Neural cell (in vitro differentiated cells): ENCODE data around the gene IRF2BP2. TPM values are rescaled to one million over a fixed set of nuclear protein-coding genes. Genes with fewer than 3 reads are reported as not detected.

Source experiments
- H2AFZ ChIP-seq: fragments of 200-600, 300-800 bp; sonication (generic), shearing (Covaris generic); 2 replicates; pipeline ENCODE4 v1.6.0; 2014; ENCODE audit warnings: low read depth, mild to moderate bottlenecking, antibody characterized with exemption, low read length, moderate library complexity
- H3F3A ChIP-seq: fragments of 200-600 bp; shearing (Covaris generic); 2 replicates; pipeline ENCODE4 v1.6.1; 2016; ENCODE audit warnings: mild to moderate bottlenecking, moderate library complexity, mixed read lengths, antibody characterized with exemption, low read length; ENCODE audit not compliant: insufficient read depth, poor library complexity, severe bottlenecking
- H3K27ac ChIP-seq: fragments of 200-600, 300-800 bp; sonication (generic), shearing (Covaris generic); 2 replicates; pipeline ENCODE4 v1.5.1; 2014; ENCODE audit warnings: mild to moderate bottlenecking, low read length, moderate library complexity
- H3K27me3 ChIP-seq: fragments of 300-800, 200-600 bp; sonication (generic), shearing (Covaris generic); 2 replicates; pipeline ENCODE4 v1.6.0; 2014; ENCODE audit warnings: mild to moderate bottlenecking, low read depth, low read length, moderate library complexity; ENCODE audit not compliant: insufficient read depth
- H3K36me3 ChIP-seq: fragments of 300-800, 200-600 bp; sonication (generic), shearing (Covaris generic); 2 replicates; pipeline ENCODE4 v1.5.1; 2014; ENCODE audit warnings: mild to moderate bottlenecking, antibody characterized with exemption, low read length, moderate library complexity; ENCODE audit not compliant: insufficient read depth
- H3K4me2 ChIP-seq: fragments of 300-800, 200-600 bp; sonication (generic), shearing (Covaris generic); 2 replicates; pipeline ENCODE4 v1.6.0; 2014; ENCODE audit warnings: mild to moderate bottlenecking, low read length
- H3K4me3 ChIP-seq: fragments of 300-800, 200-600 bp; sonication (generic), shearing (Covaris generic); 2 replicates; pipeline ENCODE4 v1.5.1; 2014; ENCODE audit warnings: mild to moderate bottlenecking, low read length, moderate library complexity
- H3K79me2 ChIP-seq: fragments of 200-600 bp; shearing (Covaris generic); replicated peaks from 2 replicates; pipeline ENCODE4 v1.6.0; 2014; ENCODE audit warnings: mild to moderate bottlenecking, low read length, moderate library complexity; ENCODE audit not compliant: insufficient read depth
- H3K9ac ChIP-seq: fragments of 300-800, 200-600 bp; sonication (generic), shearing (Covaris generic); 2 replicates; pipeline ENCODE4 v1.6.1; 2016; ENCODE audit warnings: mild to moderate bottlenecking, low read length, mixed read lengths
- H3K9me2 ChIP-seq: fragments of 200-600 bp; shearing (Covaris generic); 2 replicates; pipeline ENCODE4 v1.6.1; 2016; ENCODE audit warnings: mild to moderate bottlenecking, low read length, mixed read lengths; ENCODE audit not compliant: insufficient read depth
- H3K9me3 ChIP-seq: fragments of 200-600, 300-800 bp; sonication (generic), shearing (Covaris generic); 2 replicates; pipeline ENCODE4 v1.6.1; 2016; ENCODE audit warnings: mild to moderate bottlenecking, mixed run types, low read length, moderate library complexity, mixed read lengths
- H4K20me1 ChIP-seq: fragments of 200-600 bp; shearing (Covaris generic); 2 replicates; pipeline ENCODE4 v1.6.1; 2016; ENCODE audit warnings: mild to moderate bottlenecking, mixed run types; ENCODE audit not compliant: insufficient read depth
- EP300 ChIP-seq: fragments of 450-650 bp; conservative IDR thresholded peaks from 2 replicates; pipeline ENCODE4 v1.6.1; 2014; ENCODE audit warnings: antibody characterized with exemption, mild to moderate bottlenecking, moderate library complexity; ENCODE audit not compliant: poor library complexity, severe bottlenecking
- EZH2 ChIP-seq: fragments of 200-600, 300-800 bp; shearing (Covaris generic), sonication (generic); IDR thresholded peaks from 2 replicates; pipeline ENCODE4 v1.6.1; 2014; ENCODE audit warnings: antibody characterized with exemption, low read length, borderline replicate concordance, mild to moderate bottlenecking; ENCODE audit not compliant: insufficient read depth, poor library complexity, severe bottlenecking
- MXI1 ChIP-seq: fragments of 450-650 bp; conservative IDR thresholded peaks from 2 replicates; pipeline ENCODE4 v1.6.1; 2014; ENCODE audit warnings: antibody characterized with exemption, mild to moderate bottlenecking; ENCODE audit not compliant: poor library complexity, severe bottlenecking
- POLR2AphosphoS5 ChIP-seq: IDR thresholded peaks from 2 replicates; pipeline ENCODE4 v1.6.1; 2012
- RAD21 ChIP-seq: fragments of 450-650 bp; conservative IDR thresholded peaks from 2 replicates; pipeline ENCODE4 v1.6.1; 2014; ENCODE audit warnings: antibody characterized with exemption, mild to moderate bottlenecking, moderate library complexity
- SMC3 ChIP-seq: fragments of 450-650 bp; conservative IDR thresholded peaks from 2 replicates; pipeline ENCODE4 v1.6.1; 2014; ENCODE audit warnings: antibody characterized with exemption, mild to moderate bottlenecking, moderate library complexity; ENCODE audit not compliant: poor library complexity
- TAF1 ChIP-seq: IDR thresholded peaks from 2 replicates; pipeline ENCODE4 v1.6.1; 2012; ENCODE audit warnings: low read depth
- polyA plus RNA-seq: library from polyadenylated mRNA; depleted of rRNA; stranded (reverse); fragments of >200 nt; gene quantifications from 2 replicates; pipeline ENCODE4 v1.2.3, GENCODE V29; 2014
- TF ChIP-seq, protein P1 (sequence below): fragments of 450-650 bp; IDR thresholded peaks from 2 replicates; pipeline ENCODE4 v1.5.1; 2014; ENCODE audit warnings: antibody characterized with exemption, mild to moderate bottlenecking, moderate library complexity; ENCODE audit not compliant: poor library complexity, severe bottlenecking
- TF ChIP-seq, protein P2 (sequence below): IDR thresholded peaks from 2 replicates; pipeline ENCODE4 v1.6.1; 2012; ENCODE audit warnings: borderline replicate concordance

Gene IRF2BP2
- polyA plus RNA-seq, 1 donor from 2014 or later: 56.9 TPM

DNA sequence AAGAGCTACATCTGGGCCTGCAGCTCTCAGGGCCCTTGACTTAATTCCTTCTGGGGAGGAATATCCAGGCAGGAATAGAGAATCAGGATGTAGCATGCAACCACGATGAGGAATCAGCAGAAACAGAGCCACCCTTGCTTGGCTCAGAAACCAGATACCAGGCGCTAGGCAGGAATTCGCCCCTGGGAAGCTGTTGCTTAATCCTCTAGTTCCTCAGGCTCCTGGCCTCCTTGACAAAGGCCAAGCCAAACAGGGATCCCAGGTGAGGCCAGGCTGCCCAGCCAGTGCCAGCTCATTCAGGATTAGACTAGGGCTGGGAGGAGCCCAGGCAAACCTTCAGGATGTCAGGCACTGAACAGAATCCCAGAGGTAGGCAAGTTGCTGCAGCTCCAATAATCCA lies 48.2 kb upstream of the IRF2BP2 start (continued):
- TF ChIP-seq POLR2AphosphoS5: no peak
- no peak for TF ChIP-seq EP300
- no peak for TF ChIP-seq SMC3

DNA sequence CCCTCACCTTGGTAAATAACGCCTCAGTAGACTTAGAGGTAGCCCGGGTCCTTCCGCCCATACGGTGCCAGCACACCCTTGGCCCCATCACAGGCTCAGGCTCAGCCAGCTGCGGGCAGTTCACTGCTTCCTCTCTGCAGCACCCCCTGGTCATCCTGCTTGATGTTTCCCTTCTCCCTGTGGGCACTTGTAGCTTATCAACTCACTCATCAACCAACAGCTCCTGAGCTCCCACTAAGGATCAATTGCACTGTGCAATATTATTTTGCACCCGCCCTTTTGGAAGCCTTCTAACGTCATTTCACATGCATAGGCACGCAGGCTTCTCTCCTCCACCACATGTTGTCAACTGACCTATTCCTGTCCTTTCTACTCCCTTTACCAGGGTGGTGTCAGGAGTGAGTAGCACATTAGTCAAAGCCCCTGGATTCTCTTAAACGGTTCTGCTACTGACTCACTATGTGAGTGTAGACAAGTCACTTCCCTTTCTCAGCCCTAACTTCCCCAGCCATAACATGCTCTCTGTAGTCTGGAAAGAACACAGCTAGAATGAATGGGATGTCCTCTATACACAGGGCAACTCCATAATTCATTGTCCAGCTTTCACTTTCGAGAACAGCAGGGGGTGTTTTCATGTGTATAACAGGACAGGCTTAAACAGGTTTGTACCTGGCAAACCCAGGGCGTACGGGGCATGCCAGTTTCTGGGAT lies 47.1 kb upstream of the IRF2BP2 start:
- H2AFZ ChIP-seq: no peak overlapping the region
- no peaks in the 10 kb centered on the region for H3K9me3 ChIP-seq
- no peak overlapping the region for H3K9ac ChIP-seq
- no peak for TF ChIP-seq EZH2
- TF ChIP-seq SMC3: no peak
- TF ChIP-seq, protein P1, sequence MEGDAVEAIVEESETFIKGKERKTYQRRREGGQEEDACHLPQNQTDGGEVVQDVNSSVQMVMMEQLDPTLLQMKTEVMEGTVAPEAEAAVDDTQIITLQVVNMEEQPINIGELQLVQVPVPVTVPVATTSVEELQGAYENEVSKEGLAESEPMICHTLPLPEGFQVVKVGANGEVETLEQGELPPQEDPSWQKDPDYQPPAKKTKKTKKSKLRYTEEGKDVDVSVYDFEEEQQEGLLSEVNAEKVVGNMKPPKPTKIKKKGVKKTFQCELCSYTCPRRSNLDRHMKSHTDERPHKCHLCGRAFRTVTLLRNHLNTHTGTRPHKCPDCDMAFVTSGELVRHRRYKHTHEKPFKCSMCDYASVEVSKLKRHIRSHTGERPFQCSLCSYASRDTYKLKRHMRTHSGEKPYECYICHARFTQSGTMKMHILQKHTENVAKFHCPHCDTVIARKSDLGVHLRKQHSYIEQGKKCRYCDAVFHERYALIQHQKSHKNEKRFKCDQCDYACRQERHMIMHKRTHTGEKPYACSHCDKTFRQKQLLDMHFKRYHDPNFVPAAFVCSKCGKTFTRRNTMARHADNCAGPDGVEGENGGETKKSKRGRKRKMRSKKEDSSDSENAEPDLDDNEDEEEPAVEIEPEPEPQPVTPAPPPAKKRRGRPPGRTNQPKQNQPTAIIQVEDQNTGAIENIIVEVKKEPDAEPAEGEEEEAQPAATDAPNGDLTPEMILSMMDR: no peak
- no peak for TF ChIP-seq MXI1
- no peak for TF ChIP-seq EP300
- no peak for TF ChIP-seq TAF1
- no peak for TF ChIP-seq POLR2AphosphoS5
- TF ChIP-seq, protein P2, sequence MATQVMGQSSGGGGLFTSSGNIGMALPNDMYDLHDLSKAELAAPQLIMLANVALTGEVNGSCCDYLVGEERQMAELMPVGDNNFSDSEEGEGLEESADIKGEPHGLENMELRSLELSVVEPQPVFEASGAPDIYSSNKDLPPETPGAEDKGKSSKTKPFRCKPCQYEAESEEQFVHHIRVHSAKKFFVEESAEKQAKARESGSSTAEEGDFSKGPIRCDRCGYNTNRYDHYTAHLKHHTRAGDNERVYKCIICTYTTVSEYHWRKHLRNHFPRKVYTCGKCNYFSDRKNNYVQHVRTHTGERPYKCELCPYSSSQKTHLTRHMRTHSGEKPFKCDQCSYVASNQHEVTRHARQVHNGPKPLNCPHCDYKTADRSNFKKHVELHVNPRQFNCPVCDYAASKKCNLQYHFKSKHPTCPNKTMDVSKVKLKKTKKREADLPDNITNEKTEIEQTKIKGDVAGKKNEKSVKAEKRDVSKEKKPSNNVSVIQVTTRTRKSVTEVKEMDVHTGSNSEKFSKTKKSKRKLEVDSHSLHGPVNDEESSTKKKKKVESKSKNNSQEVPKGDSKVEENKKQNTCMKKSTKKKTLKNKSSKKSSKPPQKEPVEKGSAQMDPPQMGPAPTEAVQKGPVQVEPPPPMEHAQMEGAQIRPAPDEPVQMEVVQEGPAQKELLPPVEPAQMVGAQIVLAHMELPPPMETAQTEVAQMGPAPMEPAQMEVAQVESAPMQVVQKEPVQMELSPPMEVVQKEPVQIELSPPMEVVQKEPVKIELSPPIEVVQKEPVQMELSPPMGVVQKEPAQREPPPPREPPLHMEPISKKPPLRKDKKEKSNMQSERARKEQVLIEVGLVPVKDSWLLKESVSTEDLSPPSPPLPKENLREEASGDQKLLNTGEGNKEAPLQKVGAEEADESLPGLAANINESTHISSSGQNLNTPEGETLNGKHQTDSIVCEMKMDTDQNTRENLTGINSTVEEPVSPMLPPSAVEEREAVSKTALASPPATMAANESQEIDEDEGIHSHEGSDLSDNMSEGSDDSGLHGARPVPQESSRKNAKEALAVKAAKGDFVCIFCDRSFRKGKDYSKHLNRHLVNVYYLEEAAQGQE: no peak
- TF ChIP-seq RAD21: no peak
- H3F3A ChIP-seq: no peaks in the 10 kb centered on the region
- no peaks in the 10 kb centered on the region for H3K79me2 ChIP-seq
- H3K9me2 ChIP-seq: no peaks in the 10 kb centered on the region
- no peak overlapping the region for H3K4me3 ChIP-seq
- H3K27ac ChIP-seq: no peak overlapping the region
- no peaks in the 10 kb centered on the region for H4K20me1 ChIP-seq
- no peak overlapping the region for H3K4me2 ChIP-seq
- H3K36me3 ChIP-seq: no peaks in the 10 kb centered on the region
- no peaks in the 10 kb centered on the region for H3K27me3 ChIP-seq

DNA sequence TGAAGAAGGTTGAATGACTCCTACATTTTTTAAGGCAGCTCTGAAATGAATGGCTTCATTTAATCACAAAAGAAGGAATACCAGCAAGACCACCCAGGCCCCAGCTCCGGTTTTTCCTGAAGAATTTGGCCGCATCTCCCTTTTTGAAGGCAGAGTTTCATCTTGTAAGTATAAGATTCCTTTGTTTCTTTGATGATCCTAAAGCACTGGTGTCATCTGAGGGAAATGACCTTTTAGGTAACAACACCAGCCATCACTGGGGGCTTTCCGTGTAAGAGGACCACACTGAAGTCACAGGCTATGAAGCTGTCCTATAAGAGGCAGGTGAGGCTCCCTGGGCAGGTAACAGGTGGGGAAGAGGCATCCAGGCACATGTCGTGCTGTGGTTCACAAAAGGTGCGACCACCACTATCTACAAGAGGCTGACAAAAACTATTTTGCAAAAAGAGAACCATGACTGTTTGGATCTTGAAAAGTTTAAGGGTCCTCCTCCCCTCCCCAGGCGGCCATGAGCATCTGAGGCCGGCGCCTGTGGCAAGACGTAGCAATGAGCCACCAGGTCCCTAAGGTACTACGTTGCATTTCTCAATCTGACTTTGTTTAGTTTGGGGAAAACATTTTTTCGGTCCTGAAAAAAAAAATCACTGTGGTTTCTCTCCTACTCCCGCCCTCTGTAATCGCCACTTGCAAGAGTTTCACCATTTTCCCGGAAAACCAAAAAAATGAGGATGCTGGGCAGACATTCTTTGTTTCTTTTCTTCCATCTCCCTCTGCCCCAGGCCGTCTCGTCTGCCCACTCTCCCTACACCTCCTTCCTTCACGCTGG lies 46.3 kb upstream of the IRF2BP2 start:
- H3K27me3 ChIP-seq: no peaks in the 10 kb centered on the region
- no peak overlapping the region for H3K9ac ChIP-seq
- H3K4me3 ChIP-seq: no peak overlapping the region
- no peak overlapping the region for H2AFZ ChIP-seq
- no peak for TF ChIP-seq MXI1
- TF ChIP-seq SMC3: no peak
- no peak for TF ChIP-seq EP300
- TF ChIP-seq RAD21: no peak
- TF ChIP-seq, protein P2: no peak
- TF ChIP-seq TAF1: no peak
- TF ChIP-seq EZH2: no peak
- no peak for TF ChIP-seq POLR2AphosphoS5
- TF ChIP-seq, protein P1: no peak
- H3K9me2 ChIP-seq: no peaks in the 10 kb centered on the region
- H3K79me2 ChIP-seq: no peaks in the 10 kb centered on the region
- H4K20me1 ChIP-seq: no peaks in the 10 kb centered on the region
- H3K36me3 ChIP-seq: no peaks in the 10 kb centered on the region
- no peak overlapping the region for H3K27ac ChIP-seq
- H3F3A ChIP-seq: no peaks in the 10 kb centered on the region
- H3K9me3 ChIP-seq: no peaks in the 10 kb centered on the region
- H3K4me2 ChIP-seq: no peak overlapping the region
